HG03066 (cell line): ENCODE measurements around the gene CDHR5.

Experiments
- ATAC-seq: cut with Tn5 transposase; IDR thresholded peaks from one replicate; pipeline ENCODE4 v1.9.1; 2021; ENCODE audit warnings: low read depth; ENCODE audit not compliant: unreplicated experiment

CDHR5 gene

GRCh38 chr11:623999-624704, 603 bp downstream of the CDHR5 start:
- ATAC-seq, result no peak

- no peak for ATAC-seq
These were observed 1.3 kb downstream of the CDHR5 start for GRCh38 chr11:623349-623869.

GRCh38 chr11:621838-622237, 2.9 kb downstream of the CDHR5 start:
- no peak for ATAC-seq

GRCh38 chr11:620935-621814, 3.6 kb downstream of the CDHR5 start:
- ATAC-seq, result no peak

GRCh38 chr11:620201-620600, 4.6 kb downstream of the CDHR5 start:
- no peak for ATAC-seq

- ATAC-seq, result no peak
These were observed 5.1 kb downstream of the CDHR5 start for GRCh38 chr11:619628-620050.

- ATAC-seq, result no peak
These were observed 5.7 kb downstream of the CDHR5 start for GRCh38 chr11:618856-619627.

GRCh38 chr11:617912-618682, 6.7 kb downstream of the CDHR5 start:
- no peak for ATAC-seq

- no peak for ATAC-seq
These were observed 7.4 kb downstream of the CDHR5 start for GRCh38 chr11:617199-617911.

- no peak for ATAC-seq
These were observed 8.2 kb downstream of the CDHR5 start for GRCh38 chr11:616320-617198.

- peak; percentile 78 for ATAC-seq
These were observed 9.0 kb downstream of the CDHR5 start, which contains the start of gene IRF7 for GRCh38 chr11:615504-616319. Gene IRF7 (minus strand): TSS chr11:615950. CDS start chr11:615364, 586 bp downstream.

GRCh38 chr11:614623-615503, 9.9 kb downstream of the CDHR5 start:
- peak; percentile 3 for ATAC-seq

GRCh38 chr11:614021-614622, 10.6 kb downstream of the CDHR5 start:
- no peak for ATAC-seq

- no peak for ATAC-seq
These were observed 11.3 kb downstream of the CDHR5 start for GRCh38 chr11:613369-613968.

- ATAC-seq, result no peak
These were observed 11.8 kb downstream of the CDHR5 start for GRCh38 chr11:612961-613300.
